ENCODE data around the gene SLC9A6. TPM values are rescaled to one million over a fixed set of nuclear protein-coding genes. Genes with fewer than 3 reads are reported as not detected.
A peak's percentile ranks its signal among the peaks of the same experiment; 100 is the strongest.

SLC9A6 gene
- polyA plus RNA-seq, 3 donors: 5.8 to 15.7 (median 14.2) TPM

DNA sequence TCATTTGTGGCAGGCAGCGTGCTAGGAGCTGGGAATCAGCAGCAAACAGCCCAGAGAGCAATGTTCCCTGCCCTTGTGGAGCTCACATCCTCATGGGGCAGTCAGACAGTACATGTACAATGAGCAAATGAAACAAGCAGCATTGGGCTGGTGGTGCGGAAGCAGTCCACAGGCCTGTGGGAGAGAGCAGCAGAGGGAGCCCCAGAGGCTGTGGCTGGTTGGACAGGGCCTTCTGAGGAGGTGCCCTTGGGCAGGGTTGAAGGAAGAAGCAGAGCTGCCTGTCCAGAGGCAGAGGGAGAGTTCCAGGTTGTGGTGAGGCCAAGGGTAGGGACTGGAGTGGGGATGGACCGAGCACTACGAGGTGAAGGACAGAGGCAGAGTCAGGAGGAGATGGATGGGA is 33.9 kb upstream of the SLC9A6 start:
- Mint-ChIP-seq H3K4me3 (no peak overlapping the region), H3K27ac (no peak overlapping the region), H3K36me3 (peaks cover under 1 to 3% of the 10 kb centered on the region in 2 donors), H3K9me3 (no peaks in the 10 kb centered on the region), H3K27me3 (ENCODE audit: low read depth in 3 of 3) (peaks cover 0 to 3% (median 0%) of the 10 kb centered on the region in 3 donors), H3K4me1 (no peaks in the 10 kb centered on the region)
- Histone ChIP-seq H3K4me3 (replicated peaks in 1 of 3; ENCODE audit: low read depth in 2 of 3, low read length in 3 of 3) (no peak overlapping the region), H4K20me1 (ENCODE audit: insufficient read depth, low read length) (no peaks in the 10 kb centered on the region), H3K27me3 (ENCODE audit: control insufficient read depth in 2 of 2, insufficient read depth in 2 of 2, low read length in 2 of 2) (no peaks in the 10 kb centered on the region), H3K27ac (ENCODE audit: low read depth in 1 of 2, low read length in 2 of 2) (no peak overlapping the region), H3K9ac (ENCODE audit: insufficient read depth, low read length, poor library complexity, severe bottlenecking) (no peak overlapping the region), H3K79me2 (ENCODE audit: insufficient read depth, low read length) (no peaks in the 10 kb centered on the region), H2AFZ (ENCODE audit: insufficient read depth, low read depth, low read length, poor library complexity, severe bottlenecking) (no peak overlapping the region), H3K4me2 (replicated peaks; ENCODE audit: extremely low read depth, low read length, poor library complexity, severe bottlenecking) (no peak overlapping the region), H3K4me1 (ENCODE audit: control insufficient read depth in 1 of 2, insufficient read depth in 2 of 2, low read length in 2 of 2) (no peaks in the 10 kb centered on the region), H3K36me3 (replicated peaks in 1 of 2; ENCODE audit: control insufficient read depth in 1 of 2, insufficient read depth in 2 of 2, low read length in 2 of 2) (no peaks in the 10 kb centered on the region), H3K9me3 (replicated peaks in 1 of 2; ENCODE audit: control insufficient read depth in 1 of 2, insufficient read depth in 1 of 2, low read length in 2 of 2) (no peaks in the 10 kb centered on the region)
- 100% methylated on average over 1 of the region's 4 CpGs for whole genome bisulfite sequencing (ENCODE audit: insufficient coverage)
- no peak for DNase-seq
- intact Hi-C loops (cut with micrococcal nuclease): no loop called here
- TF ChIP-seq, protein P1, sequence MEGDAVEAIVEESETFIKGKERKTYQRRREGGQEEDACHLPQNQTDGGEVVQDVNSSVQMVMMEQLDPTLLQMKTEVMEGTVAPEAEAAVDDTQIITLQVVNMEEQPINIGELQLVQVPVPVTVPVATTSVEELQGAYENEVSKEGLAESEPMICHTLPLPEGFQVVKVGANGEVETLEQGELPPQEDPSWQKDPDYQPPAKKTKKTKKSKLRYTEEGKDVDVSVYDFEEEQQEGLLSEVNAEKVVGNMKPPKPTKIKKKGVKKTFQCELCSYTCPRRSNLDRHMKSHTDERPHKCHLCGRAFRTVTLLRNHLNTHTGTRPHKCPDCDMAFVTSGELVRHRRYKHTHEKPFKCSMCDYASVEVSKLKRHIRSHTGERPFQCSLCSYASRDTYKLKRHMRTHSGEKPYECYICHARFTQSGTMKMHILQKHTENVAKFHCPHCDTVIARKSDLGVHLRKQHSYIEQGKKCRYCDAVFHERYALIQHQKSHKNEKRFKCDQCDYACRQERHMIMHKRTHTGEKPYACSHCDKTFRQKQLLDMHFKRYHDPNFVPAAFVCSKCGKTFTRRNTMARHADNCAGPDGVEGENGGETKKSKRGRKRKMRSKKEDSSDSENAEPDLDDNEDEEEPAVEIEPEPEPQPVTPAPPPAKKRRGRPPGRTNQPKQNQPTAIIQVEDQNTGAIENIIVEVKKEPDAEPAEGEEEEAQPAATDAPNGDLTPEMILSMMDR (IDR thresholded peaks at IDR 0.05): no peak

DNA sequence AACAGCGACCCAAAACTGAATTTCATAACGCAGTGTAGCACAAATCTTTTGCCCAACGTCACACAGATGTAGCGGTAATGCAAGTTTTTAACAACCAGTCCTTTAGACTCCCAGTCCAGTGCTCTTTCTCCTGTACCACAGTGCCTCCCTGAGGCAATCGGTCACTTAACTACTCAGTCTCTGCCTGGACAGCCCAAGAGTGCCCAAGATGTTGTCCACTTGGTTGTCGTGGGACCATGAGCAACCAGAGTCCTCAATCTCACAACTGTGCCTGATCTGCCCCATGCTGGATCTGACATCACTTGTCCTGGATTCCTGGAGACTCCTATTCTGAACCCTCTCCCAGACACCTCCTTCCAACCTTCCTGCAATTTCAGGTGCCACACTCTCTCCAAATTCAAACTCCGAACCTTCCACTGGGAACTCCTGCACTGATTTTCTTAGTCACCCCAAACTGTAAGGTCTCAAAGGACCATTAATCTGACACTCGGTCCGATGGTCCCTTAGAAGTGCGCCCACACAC is 12.1 kb upstream of the SLC9A6 start:
- Histone ChIP-seq H3K4me3 (replicated peaks in 1 of 3; ENCODE audit: low read depth in 2 of 3, low read length in 3 of 3) (peak overlapping the region; percentile 65 to 84 (median 78)), H3K4me2 (replicated peaks; ENCODE audit: extremely low read depth, low read length, poor library complexity, severe bottlenecking) (peak overlapping the region; percentile 73), H4K20me1 (ENCODE audit: insufficient read depth, low read length) (peaks cover 6% of the 10 kb centered on the region), H3K27ac (ENCODE audit: low read depth in 1 of 2, low read length in 2 of 2) (peak overlapping the region; percentile 87 to 88), H3K79me2 (ENCODE audit: insufficient read depth, low read length) (peaks cover 27% of the 10 kb centered on the region), H2AFZ (ENCODE audit: insufficient read depth, low read depth, low read length, poor library complexity, severe bottlenecking) (peak overlapping the region; percentile 80), H3K4me1 (ENCODE audit: control insufficient read depth in 1 of 2, insufficient read depth in 2 of 2, low read length in 2 of 2) (peaks cover 9 to 10% of the 10 kb centered on the region in 2 donors), H3K27me3 (ENCODE audit: control insufficient read depth in 2 of 2, insufficient read depth in 2 of 2, low read length in 2 of 2) (no peaks in the 10 kb centered on the region), H3K9me3 (replicated peaks in 1 of 2; ENCODE audit: control insufficient read depth in 1 of 2, insufficient read depth in 1 of 2, low read length in 2 of 2) (no peaks in the 10 kb centered on the region), H3K36me3 (replicated peaks in 1 of 2; ENCODE audit: control insufficient read depth in 1 of 2, insufficient read depth in 2 of 2, low read length in 2 of 2) (peaks cover 0 to under 1% of the 10 kb centered on the region in 2 donors), H3K9ac (ENCODE audit: insufficient read depth, low read length, poor library complexity, severe bottlenecking) (peak overlapping the region; percentile 73)
- TF ChIP-seq, protein P1 (IDR thresholded peaks at IDR 0.05): no peak
- peaks cover 0 to 8% (median 0%) of the 10 kb centered on the region in 3 donors for H3K27me3 Mint-ChIP-seq (ENCODE audit: low read depth in 3 of 3)
- H3K36me3 Mint-ChIP-seq: peaks cover 1 to 8% of the 10 kb centered on the region in 2 donors
- peaks cover 24% of the 10 kb centered on the region for H3K4me1 Mint-ChIP-seq
- H3K9me3 Mint-ChIP-seq: peaks cover 0 to 2% (median 0%) of the 10 kb centered on the region in 7 donors
- intact Hi-C loops (cut with micrococcal nuclease): no loop called here
- WGBS (ENCODE audit: insufficient coverage): 12% methylated on average over 6 of the region's 10 CpGs
- H3K4me3 Mint-ChIP-seq: peak overlapping the region; percentile 98
- DNase-seq: peak in 1 of 3 donors; percentile 20
- H3K27ac Mint-ChIP-seq: peak overlapping the region; percentile 98 to 100 (median 99)

Data from CD14-positive monocyte (primary cell).